GM21528 (cell line): ENCODE data around the gene SLC24A5.

Experiments
- ATAC-seq: cut with Tn5 transposase; IDR thresholded peaks from one replicate; pipeline ENCODE4 v1.9.1; 2021; ENCODE audit warnings: mild to moderate bottlenecking, moderate library complexity; ENCODE audit not compliant: unreplicated experiment, low FRiP score

SLC24A5 gene

DNA sequence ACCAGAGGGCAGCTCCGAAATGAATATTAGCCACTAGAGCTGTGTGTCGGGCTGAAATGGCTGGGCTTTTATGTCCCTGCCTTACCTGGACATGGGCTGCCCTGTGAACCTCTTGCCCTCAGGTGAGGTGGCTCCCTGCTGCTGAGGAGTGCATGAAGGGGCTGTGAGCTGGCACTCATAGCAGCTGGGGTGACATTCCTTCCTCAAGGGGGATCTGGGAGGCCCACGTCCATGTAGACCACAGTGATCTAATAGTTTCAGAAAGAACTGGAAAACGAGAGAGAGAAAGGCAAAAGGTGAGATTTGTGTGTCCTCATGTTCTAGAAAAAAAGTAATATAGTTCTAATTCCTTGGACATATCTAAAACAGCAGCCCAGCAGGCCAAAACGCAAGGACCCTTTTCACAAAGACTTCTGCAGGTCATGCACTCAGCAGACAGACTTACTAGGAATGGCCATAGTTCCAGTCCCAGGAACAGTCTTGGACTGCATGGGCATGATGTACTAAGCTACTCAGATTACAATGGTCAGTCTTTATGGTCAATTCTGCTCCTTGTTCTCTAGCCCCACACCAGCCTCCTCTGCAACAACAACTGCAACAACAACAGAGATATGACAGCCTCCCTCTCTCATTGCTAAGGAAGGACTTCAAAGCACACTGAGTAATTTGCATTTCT lies 10.8 kb upstream of the SLC24A5 start:
- no peak for ATAC-seq

DNA sequence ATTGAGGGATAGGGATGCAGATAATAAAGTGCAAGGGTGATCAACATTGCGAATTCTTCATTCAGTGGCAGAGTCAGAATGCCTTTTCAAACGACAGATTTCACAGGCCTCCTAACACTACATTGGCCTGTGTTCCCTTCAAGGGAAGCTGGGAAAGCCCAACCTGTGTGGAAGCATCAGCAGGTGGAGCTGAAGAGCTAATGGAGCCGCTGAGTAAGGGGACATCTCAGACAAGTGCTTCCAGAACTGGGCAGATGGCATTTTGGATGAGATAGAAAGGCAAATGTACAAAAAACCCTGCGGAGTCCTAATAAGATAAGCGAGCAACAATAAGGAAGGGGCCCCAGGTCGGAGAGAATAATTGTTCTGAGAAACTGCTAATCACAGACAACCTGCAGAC lies 8.5 kb upstream of the SLC24A5 start:
- no peak for ATAC-seq

DNA sequence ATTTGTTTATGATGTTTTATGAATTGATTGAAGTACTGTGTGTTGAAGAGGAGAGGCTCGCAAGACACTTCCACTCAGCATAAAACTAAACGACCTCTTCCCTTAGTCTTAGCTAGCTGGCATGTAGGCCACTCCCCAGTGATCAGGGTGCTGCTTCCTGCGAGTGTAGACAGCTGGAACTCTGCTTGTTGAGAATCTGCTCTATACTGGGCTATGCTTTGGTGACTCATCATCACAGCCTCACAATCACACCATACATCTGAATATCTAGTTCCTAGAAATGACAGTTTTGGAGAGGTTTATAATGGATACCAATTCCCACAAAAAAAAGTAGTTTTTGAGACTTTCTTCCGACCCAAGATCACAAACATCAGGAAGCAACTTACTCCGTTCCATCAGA lies 1.5 kb upstream of the SLC24A5 start:
- no peak for ATAC-seq

DNA sequence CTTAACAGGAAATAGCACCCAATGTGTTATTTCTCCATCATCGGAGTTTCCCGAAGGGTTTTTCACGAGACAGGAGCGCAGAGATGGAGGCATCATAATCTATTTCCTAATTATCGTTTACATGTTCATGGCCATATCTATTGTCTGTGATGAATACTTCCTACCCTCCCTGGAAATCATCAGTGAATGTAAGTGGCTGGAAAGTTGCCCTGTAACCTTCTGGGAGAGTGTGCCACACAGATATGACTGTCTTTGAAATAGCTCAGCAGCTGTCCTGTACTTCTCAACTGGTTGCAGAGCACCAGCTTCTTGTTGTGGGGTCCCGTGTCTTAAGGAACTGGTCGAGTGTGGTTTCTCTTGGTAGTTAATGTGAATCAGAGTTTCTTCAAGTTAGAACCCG lies 1.1 kb downstream of the SLC24A5 start:
- no peak for ATAC-seq

DNA sequence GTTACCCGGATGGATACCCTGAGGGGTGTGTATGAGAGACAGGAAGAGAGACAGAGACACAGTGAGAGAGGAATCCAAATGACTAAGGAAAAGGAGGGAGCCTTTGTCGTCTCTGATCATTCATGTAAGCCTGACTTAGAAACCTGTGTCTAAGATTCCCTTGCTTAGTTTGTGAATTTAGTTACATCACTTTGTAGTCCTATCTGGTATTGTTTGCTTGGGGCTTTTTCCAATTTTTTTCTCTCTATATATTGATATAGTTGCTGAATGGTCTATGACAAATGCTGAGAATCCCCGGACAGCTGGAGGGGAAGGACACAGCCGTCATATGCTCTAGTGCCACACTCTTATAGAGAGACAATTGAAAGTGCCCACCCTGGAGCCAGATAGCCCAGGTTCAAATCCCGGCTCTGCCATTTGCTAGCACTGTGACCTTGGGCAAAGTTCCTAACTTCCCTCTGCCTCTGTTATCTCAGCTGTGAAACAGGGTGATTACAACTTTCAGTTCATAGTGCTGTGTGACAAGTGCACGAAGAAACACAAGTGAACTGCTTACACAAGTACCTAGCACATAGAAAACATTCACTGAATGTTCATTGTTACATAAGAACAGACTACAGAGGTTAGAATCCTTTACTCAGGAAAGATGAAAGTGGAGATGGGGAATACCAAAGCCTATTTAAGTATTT lies 6.0 kb downstream of the SLC24A5 start:
- ATAC-seq = no peak

DNA sequence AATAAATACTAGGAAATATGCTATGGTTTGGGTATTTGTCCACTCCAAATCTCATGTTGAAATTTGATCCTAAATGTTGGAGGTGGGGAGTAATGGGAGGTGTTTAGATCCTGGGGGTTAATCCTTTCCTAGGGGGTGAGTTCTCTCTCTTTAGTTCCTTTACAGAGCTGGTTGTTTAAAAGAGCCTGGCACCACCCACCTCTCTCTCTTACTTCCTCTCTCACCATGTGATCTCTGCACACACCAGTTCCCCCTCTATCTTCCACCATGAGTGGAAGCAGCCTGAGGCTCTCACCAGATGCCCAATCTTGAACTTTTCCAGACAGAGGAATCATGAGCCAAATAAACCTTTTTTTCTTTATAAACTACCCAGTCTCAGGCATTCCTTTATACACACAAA lies 10.5 kb downstream of the SLC24A5 start:
- no peak for ATAC-seq

DNA sequence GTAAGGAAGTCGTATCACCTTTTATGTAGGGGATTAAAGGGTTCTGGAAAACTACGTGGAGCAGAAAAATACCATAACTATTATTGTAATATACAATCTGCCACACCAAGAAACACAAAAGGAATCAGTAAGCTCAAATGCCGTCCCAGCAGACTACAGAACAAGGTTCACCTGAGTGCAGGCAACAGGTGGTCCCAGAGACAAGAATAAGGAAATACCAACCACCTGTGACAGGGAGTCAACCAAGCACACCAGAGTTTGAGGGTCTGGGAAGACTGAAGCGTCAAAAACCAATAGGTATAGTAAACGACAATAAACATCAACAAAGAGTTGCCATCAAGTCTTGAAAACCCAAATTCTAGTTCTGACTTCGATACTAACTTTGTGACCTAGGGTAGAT lies 12.1 kb downstream of the SLC24A5 start:
- no peak for ATAC-seq

DNA sequence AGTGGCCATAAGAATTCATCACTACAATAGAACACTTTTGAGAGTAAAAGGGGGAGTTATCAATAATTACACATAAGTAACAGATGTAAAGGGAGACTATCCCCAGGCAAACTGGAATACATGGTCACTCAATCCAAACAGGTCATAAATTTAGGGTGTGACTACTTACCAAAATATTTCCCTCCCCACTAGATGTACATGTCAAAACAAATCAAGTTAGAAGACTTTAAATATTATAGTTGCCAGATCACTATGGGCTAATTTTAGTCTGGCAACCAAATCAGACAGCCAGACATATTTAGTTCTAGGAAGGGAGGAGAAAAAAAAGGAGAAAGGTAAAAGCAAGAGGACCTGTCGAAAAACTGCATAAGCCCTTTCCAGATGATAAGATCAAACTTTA lies 23.1 kb downstream of the SLC24A5 start:
- ATAC-seq = no peak

DNA sequence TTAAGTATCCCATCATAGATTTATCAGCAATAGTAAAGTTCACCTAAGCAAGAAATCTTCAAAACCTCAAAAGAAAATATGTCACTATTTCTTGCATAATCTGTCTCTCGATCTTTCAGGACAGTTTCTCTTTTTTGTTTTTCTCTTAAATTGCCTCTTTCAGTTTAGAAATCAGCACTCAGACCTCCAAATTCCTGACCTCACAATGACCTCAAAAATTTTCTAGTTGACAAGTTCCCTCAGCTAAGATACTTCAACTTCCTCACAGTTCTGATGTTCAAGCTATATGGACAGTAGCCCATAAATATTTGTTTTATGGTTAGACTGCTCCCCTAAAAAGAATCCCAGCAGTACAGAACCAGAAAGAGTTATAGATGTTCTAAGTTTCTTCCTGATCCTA lies 24.1 kb downstream of the SLC24A5 start:
- ATAC-seq = no peak

DNA sequence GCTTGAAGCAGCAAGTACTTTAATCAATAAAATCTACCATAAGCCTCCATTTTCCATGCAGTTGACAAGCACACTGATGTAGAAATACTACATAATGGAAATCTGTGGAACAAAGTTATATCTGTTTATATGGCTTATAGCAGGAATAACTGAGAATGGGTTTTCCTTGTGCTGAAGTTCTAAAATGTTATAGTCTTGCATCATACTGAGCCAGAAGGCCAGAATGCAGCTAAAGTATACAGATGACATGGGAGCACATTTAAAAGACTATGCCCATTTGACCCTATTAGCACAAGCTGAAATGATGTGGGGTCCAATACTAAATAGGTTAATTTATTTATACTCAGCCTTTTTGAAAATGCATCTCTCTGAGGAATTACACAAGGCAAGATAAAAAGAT lies 25.1 kb downstream of the SLC24A5 start:
- ATAC-seq = no peak

DNA sequence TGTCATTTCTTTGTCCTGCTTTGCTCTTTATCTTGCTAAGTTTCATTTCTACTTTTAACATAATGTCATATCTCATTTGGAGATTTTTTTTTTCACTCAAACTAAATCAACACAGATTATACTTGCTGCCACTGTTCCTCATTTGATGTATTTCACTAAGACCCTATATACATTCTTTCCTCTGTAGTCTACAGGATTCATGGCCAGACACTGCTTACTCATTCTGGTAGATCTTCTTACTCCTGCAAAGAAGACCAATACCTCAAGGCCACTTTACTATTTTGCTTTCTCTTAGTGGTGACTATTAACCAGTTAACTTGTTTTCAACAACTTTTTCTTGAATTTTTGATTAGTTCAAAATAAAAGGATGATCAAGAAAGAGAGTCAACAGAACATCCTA lies 26.6 kb downstream of the SLC24A5 start:
- no peak for ATAC-seq

DNA sequence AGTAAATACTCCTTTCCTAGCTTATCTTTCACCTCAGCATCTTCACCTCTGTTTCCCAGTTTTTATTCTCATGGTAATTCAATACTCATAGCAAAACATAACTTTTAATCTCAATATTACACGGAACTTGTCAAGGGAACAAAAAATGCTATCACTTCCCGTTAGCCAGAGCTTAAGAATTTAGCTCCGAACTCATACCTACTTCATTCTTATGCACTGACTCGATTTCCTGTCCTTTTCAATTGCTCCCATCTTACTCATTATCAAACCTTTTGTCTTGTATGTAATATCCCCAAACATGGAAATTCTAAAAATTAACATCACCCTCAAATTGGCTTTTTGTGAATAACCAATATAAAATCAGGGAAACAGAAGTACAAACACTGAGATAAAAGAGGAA lies 29.1 kb downstream of the SLC24A5 start:
- ATAC-seq = no peak

DNA sequence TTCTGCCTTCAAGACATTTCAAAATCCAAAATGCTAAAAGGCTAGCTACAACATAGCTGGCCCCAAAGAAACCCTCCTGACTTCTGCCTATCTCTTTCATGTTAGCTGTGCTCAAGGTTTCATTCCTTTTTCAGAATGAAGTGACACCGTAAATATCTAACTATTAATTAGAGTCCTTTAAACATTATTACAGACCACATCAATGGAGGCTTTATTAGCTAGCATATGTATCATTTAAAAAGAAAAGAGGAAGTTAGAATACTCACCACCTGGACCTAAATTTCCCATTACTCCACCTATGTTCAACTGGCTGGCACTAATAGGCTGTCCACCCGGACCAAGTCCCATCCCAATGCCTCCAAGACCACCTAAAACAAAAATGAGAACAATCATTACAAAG lies 32.7 kb downstream of the SLC24A5 start:
- ATAC-seq = no peak

DNA sequence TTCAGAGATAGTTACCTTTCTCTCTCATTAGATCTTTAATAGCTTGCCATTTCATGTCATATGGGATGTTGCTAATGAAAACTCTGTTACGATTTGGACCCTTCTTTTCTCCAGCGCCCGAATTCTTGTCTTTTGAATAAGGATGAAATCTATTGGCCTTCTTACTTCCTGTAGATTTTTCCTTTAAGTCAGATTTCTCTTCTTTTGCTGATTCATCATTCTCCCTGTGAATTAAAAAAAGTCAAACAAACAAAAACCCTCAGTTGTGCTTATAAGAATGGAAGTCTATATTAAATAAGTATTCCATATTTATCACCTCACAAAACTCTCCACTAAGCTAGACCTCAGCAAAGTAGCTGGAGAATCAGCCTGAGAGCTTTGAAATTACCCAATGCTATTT lies 47.8 kb downstream of the SLC24A5 start:
- no peak for ATAC-seq

DNA sequence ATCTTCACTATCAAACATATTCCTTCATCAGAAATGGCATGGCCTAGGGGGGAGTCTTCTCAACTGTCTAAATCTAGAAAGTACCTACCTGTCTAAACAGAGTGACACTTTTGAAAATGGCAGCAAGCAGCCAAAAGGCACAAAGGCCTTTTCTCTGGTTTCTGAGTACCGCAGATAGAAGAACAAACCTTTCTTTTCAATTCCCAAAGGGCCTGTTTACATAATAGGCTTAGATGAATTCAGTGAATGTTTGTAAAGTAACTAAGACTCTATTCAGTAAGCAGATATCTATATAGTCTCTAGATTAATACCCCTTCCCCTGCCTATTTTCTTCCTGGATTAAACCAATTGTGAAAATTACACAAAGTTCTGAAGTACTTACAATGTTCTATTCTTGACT lies 50.2 kb downstream of the SLC24A5 start:
- ATAC-seq = no peak

DNA sequence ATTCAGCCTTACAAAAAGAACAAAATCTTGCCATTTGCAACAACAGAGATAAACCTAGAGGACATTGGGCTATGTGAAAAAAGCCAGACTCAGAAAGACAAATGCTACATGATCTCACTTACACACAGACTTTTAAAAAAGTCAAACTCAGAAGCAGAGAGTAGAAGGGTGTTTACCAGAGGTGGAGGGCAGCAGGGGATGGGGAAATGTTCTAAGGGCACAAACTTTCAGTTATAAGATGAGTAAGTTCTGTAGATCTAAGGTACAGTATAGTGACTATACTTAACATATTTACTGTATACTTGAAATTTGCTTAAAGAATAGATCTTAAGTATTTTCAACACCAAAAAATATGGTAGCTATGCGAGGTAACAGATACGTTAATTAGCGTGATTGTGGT lies 54.3 kb downstream of the SLC24A5 start:
- no peak for ATAC-seq

DNA sequence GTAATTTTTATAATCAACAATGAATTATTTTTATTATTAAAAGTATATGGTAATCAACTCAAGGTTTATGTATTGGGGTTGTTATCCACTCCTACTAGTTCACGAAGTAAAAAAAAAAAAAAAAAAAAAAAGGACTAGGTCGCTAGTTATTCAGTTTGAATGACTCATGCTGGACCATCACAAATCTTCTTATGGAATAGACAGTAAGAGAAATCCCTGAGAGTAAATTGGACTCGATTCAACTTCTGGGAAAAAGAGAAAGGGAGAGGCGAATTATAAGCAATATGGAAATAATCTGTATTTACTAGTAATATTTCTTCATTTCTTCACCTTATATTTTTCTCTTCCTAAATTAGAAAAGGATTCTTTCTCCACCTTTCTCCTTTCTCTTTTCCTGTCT lies 55.3 kb downstream of the SLC24A5 start:
- no peak for ATAC-seq

DNA sequence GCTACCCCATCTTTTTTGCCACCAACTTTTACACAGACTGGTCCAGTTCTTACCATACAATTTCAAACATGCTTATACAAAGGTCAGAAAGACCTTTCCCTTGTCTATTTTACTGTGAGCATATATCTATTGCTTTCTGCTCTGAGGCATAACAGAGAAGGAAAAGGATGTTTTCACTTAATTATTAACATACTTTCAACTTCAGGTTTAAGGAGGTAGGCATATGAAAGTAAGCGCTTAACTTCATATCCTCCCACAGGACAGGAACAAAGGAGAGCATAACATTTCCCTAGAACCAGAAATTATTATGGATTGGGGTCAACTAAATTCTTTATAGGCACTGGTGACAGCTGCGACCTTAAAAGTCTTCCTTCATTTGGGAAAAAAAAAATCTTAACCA lies 56.2 kb downstream of the SLC24A5 start:
- ATAC-seq = peak; percentile 28

DNA sequence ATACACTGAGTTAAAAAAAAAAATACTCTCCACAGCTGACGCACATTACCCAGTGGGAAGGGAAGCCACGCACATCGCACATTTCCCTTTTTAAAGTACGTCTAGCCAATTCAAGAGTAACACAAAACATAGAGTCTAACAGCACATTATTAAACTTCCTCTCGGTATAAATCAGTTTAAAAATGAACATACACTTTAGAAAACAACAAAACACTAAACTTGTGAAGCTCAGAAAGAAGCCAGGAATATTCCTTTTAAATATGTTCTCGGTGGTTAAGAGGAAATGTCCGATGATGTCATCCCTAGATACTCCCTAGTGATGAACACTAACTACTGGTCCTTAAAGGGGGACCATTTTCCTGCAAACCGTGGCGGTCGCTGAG lies 56.6 kb downstream of the SLC24A5 start:
- peak; percentile 74 for ATAC-seq

DNA sequence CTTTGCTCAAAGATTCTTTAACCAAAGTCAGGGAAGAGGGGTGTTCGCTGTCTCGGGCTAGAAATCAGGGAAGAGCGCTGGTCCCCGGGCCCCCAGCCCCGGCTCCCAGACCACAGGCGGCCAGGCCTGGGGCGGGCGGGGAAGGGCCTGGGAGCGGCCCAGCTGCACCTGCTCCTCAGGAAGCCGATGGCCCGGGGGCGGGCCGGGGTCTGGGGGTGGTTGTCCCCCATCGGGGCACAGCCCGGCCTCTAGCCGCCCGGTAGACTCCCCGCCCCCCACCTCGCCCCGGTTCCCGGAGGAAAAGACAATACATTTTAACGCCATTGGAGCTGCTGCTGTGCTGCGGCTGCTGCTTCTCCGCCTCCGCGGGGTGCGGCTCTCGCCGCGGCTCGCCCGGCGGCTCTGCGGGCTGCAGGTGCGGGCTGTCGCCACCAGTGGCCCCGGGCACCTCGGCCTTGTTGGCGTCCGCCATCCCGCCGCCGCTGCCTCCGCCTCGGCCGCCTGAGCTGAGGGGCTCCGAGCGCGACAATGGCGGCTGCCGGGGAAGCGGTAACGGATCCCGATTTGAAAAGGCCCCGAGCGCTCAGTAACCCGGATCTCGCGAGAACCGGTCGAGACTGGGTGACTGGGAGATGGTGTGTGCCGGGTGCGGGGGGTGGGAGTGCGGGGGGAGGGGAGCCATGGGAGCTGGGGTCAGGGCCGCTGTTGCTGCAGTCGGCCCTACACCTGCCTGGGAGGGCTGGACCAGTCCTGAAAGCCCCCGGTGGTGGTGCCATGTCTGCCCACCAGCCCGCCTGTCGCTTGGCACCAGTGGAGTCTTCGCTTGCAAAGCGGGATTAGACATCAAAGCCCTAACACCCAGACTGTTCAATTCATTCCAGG lies 57.2 kb downstream of the SLC24A5 start, which contains the start of gene MYEF2:
MYEF2 (minus strand) TSS at position 530 of the 882 bp plus-strand sequence; CDS start at position 472, 58 bp downstream.
- ATAC-seq = peak; percentile 81

DNA sequence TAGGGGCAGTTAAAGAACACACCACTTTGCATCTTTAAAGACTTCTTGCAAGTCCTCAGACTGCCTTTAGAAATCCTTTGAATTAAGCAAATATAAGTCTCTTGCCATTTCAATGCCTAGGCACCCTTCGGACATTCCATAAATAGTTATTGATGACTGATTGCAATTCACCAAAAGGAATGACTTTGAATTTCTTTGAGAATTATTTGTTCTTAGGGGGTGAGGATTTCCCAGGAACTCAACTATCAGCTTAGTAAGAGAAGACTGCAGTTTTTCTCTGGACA lies 57.8 kb downstream of the SLC24A5 start:
- no peak for ATAC-seq

DNA sequence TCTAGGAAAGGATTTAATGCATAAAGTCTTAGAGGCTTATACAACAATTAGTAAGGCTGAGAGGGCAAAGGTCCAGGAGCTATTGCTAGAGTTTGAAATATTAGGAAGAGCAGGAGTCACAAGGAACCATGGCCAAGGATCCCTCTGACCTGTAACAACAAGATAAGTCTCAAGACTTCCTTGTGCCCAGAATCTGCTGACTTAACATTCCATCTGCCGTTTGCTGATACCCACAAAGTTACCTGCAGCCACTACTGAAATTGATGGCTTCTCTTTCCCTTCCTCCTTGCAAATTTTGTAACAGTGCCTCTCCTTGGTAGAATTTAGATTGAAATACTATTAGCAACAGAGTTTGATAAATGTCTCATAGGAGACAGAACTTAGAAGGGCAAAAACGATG lies 62.0 kb downstream of the SLC24A5 start:
- no peak for ATAC-seq
